ENCODE measurements around the gene FOXL1.

FOXL1 gene

GRCh38 chr16:86578061-86578599 is at the start of gene FOXL1:
Gene FOXL1 (plus strand): TSS chr16:86578549. CDS start chr16:86578724, 175 bp downstream.
- Mint-ChIP-seq H3K27ac (no peak within 1 kb of the TSS), H3K4me1 (peaks cover 15% of the 10 kb centered on the region), H3K9me3 (no peaks in the 10 kb centered on the region), H3K4me3 (no peak within 1 kb of the TSS), H3K36me3 (no peaks in the 10 kb centered on the region), H3K27me3 (peaks cover 78% of the 10 kb centered on the region)
- ATAC-seq: no peak

GRCh38 chr16:86529160-86529559 is 49.2 kb upstream of the FOXL1 start:
- H3K9me3 Mint-ChIP-seq: no peaks in the 10 kb centered on the region
- no peak for ATAC-seq
- no peak overlapping the region for H3K27ac Mint-ChIP-seq
- H3K4me1 Mint-ChIP-seq: no peaks in the 10 kb centered on the region
- H3K4me3 Mint-ChIP-seq: no peak overlapping the region
- H3K27me3 Mint-ChIP-seq: no peaks in the 10 kb centered on the region
- peaks cover 29% of the 10 kb centered on the region for H3K36me3 Mint-ChIP-seq

GRCh38 chr16:86530251-86531190 is 47.8 kb upstream of the FOXL1 start:
- Mint-ChIP-seq H3K27me3 (no peaks in the 10 kb centered on the region), H3K9me3 (no peaks in the 10 kb centered on the region), H3K36me3 (peaks cover 29% of the 10 kb centered on the region), H3K4me3 (no peak overlapping the region), H3K4me1 (no peaks in the 10 kb centered on the region), H3K27ac (no peak overlapping the region)
- no peak for ATAC-seq

DNA sequence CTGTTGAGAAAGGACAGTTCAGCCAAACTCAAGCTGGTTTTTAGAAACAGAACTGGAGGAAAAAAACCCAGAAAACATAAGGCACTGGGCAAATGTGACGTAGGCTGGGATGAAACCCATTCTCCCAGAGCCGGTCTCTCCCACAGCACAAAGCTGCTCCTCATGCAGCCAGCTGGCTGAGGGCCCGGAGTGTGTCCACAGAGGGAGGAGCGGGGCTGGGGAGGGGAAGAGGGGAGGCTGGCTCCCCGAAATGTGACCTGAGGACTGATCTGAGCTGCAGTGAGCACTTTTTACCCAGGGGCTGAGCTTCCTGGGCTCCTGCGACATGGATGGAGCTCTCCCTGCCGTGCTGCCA is 47.2 kb upstream of the FOXL1 start:
- no peak overlapping the region for H3K27ac Mint-ChIP-seq
- H3K27me3 Mint-ChIP-seq: no peaks in the 10 kb centered on the region
- ATAC-seq: no peak
- no peaks in the 10 kb centered on the region for H3K9me3 Mint-ChIP-seq
- H3K4me1 Mint-ChIP-seq: no peaks in the 10 kb centered on the region
- H3K4me3 Mint-ChIP-seq: no peak overlapping the region
- H3K36me3 Mint-ChIP-seq: peaks cover 29% of the 10 kb centered on the region

DNA sequence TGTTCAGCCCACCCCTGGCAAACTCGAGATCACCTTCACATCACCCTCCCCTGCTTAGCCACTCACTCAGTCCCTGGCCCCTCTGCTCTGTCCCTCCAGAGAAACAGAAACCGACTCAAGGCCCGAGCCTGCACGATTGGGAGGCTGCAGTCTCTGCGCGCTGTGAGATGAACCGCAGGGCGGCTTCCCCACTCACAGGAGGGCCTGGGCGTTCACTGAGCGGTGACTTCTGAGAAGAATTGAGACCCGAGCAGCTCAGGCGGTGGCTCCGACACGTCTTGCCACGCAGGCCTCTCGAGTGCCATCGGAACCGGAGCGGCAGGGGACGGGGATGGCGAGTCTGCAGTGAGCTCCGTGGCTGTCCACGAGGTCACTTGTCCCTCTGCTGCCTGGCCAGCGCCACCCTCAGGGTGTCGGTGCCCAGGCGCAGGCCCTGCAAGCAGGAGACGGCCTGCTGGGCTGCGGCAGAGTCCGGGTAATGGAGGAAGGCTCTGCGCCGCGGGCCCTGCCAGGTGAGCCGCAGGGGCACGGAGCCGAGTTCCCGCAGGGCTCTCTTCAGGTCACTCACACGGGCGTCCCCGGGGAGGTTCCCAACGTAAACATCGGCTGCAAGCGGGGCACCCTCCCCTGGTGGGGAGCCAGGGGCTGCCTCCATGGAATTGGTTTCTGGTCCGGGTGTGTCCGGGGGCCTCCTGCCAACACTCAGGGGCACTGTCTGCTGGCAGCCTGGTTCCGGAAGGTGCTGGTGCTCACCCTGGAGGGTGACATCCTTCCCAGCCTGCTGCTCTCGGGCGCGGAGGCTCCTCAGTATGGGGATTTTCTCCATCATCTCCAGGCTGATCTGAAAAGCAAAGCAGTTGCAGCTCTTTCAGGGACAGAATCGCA is 46.5 kb upstream of the FOXL1 start:
- Mint-ChIP-seq H3K4me3 (no peak overlapping the region), H3K27me3 (no peaks in the 10 kb centered on the region), H3K9me3 (no peaks in the 10 kb centered on the region), H3K4me1 (no peaks in the 10 kb centered on the region), H3K36me3 (peaks cover 32% of the 10 kb centered on the region), H3K27ac (no peak overlapping the region)
- ATAC-seq: peak; percentile 12

- Mint-ChIP-seq H3K9me3 (no peaks in the 10 kb centered on the region), H3K36me3 (peaks cover 38% of the 10 kb centered on the region), H3K4me3 (no peak overlapping the region), H3K27me3 (no peaks in the 10 kb centered on the region), H3K27ac (no peak overlapping the region), H3K4me1 (no peaks in the 10 kb centered on the region)
- ATAC-seq: no peak
These were observed 45.9 kb upstream of the FOXL1 start for GRCh38 chr16:86532526-86532815.

DNA sequence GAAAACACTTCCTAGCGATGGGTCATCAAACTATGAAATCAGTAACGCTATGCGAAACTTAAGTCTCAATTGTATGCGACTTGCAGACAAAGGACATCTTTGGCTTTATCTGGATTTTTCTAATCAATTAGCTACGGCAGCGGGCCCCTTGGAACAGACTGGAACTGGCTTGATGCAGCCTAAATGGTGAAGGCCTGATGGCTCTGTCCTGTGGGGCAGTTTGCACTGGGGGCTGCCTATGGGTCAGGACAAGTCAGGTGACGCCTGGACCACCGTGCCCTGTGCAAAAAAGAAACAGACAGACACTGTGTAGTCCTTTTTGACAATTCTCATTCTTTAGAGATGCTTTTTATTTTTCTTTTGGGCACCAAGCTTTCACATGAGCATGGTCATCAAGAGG is 45.3 kb upstream of the FOXL1 start:
- Mint-ChIP-seq H3K9me3 (no peaks in the 10 kb centered on the region), H3K4me1 (no peaks in the 10 kb centered on the region), H3K27ac (no peak overlapping the region), H3K36me3 (peaks cover 38% of the 10 kb centered on the region), H3K4me3 (no peak overlapping the region), H3K27me3 (no peaks in the 10 kb centered on the region)
- no peak for ATAC-seq

DNA sequence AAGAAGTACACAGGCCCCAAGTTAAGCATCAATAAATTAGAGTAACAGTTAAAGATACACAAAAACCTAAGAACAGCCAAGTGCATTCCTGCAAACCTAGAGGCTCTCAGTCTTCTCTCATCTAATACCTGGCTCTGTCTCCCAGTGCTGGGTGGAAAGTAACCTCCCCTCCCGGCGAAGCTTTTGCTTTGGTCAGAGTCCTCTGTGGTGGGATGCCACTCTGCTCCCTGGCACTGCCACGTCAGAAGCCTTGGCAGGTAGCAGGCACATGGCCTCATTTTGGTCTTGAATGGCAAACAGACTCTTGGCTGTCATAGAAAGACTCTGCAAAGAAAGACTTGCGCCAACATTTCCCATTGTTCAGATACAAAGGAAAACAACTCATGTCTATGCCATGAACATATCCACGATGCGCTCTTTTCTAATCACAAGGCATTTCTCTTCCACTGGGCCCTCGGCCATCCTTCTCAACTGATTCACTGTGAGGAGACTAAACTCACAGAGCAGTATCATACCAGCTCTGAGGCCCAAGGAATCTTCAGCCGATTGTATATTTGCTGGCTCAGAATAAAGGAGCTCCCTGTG is 44.5 kb upstream of the FOXL1 start:
- Mint-ChIP-seq H3K9me3 (no peaks in the 10 kb centered on the region), H3K4me3 (no peak overlapping the region), H3K4me1 (no peaks in the 10 kb centered on the region), H3K36me3 (peaks cover 38% of the 10 kb centered on the region), H3K27ac (no peak overlapping the region), H3K27me3 (no peaks in the 10 kb centered on the region)
- ATAC-seq: no peak

- no peak overlapping the region for H3K27ac Mint-ChIP-seq
- ATAC-seq: no peak
- no peak overlapping the region for H3K4me3 Mint-ChIP-seq
- H3K4me1 Mint-ChIP-seq: no peaks in the 10 kb centered on the region
- H3K9me3 Mint-ChIP-seq: no peaks in the 10 kb centered on the region
- H3K27me3 Mint-ChIP-seq: no peaks in the 10 kb centered on the region
- peaks cover 33% of the 10 kb centered on the region for H3K36me3 Mint-ChIP-seq
These were observed 43.4 kb upstream of the FOXL1 start for GRCh38 chr16:86534779-86535615.

DNA sequence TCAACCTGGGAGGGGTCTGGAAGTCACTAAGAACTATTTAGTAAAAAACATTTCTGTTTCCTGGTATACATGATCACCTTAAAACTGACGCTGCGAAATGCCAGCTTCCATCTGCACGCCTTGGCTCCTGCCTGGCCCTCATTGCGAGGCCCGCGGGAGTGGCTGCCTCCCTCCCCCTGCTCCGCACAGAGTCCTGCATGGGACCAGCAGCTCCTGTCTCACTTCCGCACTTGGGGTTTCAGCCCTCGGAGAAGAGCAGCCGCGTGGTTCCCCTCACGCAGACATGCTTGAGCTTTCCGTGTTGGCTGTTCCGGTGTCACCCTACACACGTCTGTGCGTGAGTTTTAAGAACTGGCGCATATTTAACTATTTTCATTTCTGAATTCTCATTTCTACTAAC is 41.7 kb upstream of the FOXL1 start:
- Mint-ChIP-seq H3K4me3 (no peak overlapping the region), H3K27ac (no peak overlapping the region), H3K36me3 (peaks cover 40% of the 10 kb centered on the region), H3K27me3 (no peaks in the 10 kb centered on the region), H3K9me3 (no peaks in the 10 kb centered on the region), H3K4me1 (no peaks in the 10 kb centered on the region)
- no peak for ATAC-seq

- H3K4me1 Mint-ChIP-seq: no peaks in the 10 kb centered on the region
- no peaks in the 10 kb centered on the region for H3K27me3 Mint-ChIP-seq
- H3K4me3 Mint-ChIP-seq: no peak overlapping the region
- H3K9me3 Mint-ChIP-seq: no peaks in the 10 kb centered on the region
- no peak for ATAC-seq
- peaks cover 47% of the 10 kb centered on the region for H3K36me3 Mint-ChIP-seq
- no peak overlapping the region for H3K27ac Mint-ChIP-seq
These were observed 40.9 kb upstream of the FOXL1 start for GRCh38 chr16:86537486-86537885.

DNA sequence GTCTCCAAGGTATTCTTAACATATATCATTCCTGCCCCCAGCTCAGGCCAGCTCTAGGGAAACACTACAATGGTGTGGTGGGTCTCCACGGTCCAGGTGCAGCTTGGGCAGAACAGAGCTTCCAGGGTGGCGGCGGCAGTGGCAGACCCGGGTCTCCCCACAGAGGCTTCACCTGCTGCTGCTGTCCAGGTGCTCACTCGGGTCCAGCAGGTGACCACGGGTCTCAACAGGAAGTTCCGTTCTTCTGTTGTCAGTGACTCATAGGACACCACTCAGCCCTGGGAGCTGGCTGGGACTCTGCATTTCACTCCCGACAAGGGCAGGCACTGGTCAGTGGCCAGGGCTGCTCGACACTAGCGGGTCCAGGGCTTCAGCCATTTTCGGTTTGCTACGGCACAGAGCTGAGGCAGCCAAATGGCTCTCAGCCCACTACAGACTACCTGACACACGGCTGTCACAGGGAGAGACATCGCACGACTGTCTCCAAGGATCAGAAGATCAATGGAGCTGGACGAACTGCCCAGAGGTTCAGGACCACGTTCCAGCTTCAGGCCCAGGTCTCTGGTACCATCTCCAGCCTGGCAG is 40.1 kb upstream of the FOXL1 start:
- no peaks in the 10 kb centered on the region for H3K9me3 Mint-ChIP-seq
- no peak overlapping the region for H3K27ac Mint-ChIP-seq
- no peak for ATAC-seq
- H3K36me3 Mint-ChIP-seq: peaks cover 51% of the 10 kb centered on the region
- H3K27me3 Mint-ChIP-seq: no peaks in the 10 kb centered on the region
- no peaks in the 10 kb centered on the region for H3K4me1 Mint-ChIP-seq
- no peak overlapping the region for H3K4me3 Mint-ChIP-seq

GRCh38 chr16:86540894-86541293 is 37.5 kb upstream of the FOXL1 start:
- Mint-ChIP-seq H3K27ac (no peak overlapping the region), H3K9me3 (no peaks in the 10 kb centered on the region), H3K36me3 (peaks cover 69% of the 10 kb centered on the region), H3K4me1 (no peaks in the 10 kb centered on the region), H3K4me3 (no peak overlapping the region), H3K27me3 (no peaks in the 10 kb centered on the region)
- ATAC-seq: no peak

DNA sequence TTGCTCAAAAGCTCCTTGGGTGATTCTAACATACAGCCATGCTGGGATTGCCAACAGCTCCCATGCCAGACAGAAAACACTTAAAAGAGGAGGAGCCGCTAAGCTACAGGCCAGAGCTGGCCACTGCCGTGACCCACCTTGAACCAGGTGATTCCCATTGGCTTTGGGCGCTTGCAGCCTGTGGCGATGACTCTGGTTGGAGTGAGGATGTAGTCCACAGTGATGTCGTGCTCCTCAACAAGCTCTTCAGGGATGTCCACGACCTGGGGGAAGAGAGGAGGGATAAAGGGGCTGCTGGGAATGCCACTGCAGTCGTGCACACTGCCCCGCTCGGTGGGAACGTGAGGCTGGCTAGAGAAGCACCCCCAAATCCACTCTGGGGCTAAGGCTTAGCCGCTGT is 36.8 kb upstream of the FOXL1 start:
- H3K4me1 Mint-ChIP-seq: no peaks in the 10 kb centered on the region
- ATAC-seq: no peak
- H3K4me3 Mint-ChIP-seq: no peak overlapping the region
- peaks cover 75% of the 10 kb centered on the region for H3K36me3 Mint-ChIP-seq
- no peaks in the 10 kb centered on the region for H3K27me3 Mint-ChIP-seq
- H3K9me3 Mint-ChIP-seq: no peaks in the 10 kb centered on the region
- H3K27ac Mint-ChIP-seq: no peak overlapping the region
